Colonic mucosa (tissue), 4 donors: ENCODE results near the gene SIGLEC1. TPM values are rescaled to one million over a fixed set of nuclear protein-coding genes. Genes with fewer than 3 reads are reported as not detected.

ENCODE experiments used
- DNase-seq: peaks from one replicate; pipeline ENCODE4 v3.0.0-alpha.2; 2020
- H3K27ac ChIP-seq: fragments of 200-600 bp; one replicate; pipeline ENCODE4 v1.8.0; 2021
- H3K27me3 ChIP-seq: fragments of 200-600 bp; one replicate; pipeline ENCODE4 v1.8.0; 2021
- H3K36me3 ChIP-seq: fragments of 200-600 bp; one replicate; pipeline ENCODE4 v1.8.0; 2021
- H3K4me1 ChIP-seq: fragments of 200-600 bp; one replicate; pipeline ENCODE4 v1.8.0; 2021; ENCODE audit warnings: mild to moderate bottlenecking
- H3K4me3 ChIP-seq: fragments of 200-600 bp; one replicate; pipeline ENCODE4 v1.8.0; 2021
- H3K9ac ChIP-seq, 2 donors: one replicate each; pipeline ENCODE4 v1.7.0; 2013; ENCODE audit warnings: control low read depth in 2 of 2, low read depth in 2 of 2, low read length in 2 of 2
- H3K9me3 ChIP-seq: fragments of 200-600 bp; one replicate; pipeline ENCODE4 v1.8.0; 2021
- intact Hi-C: fragments of 100-400 bp; cut with DNase I; formaldehyde crosslinking; loops from one replicate; pipeline ENCODE4 v1.14.1; 2022
- total RNA-seq, 2 donors: library from RNA; stranded (reverse); fragmentation: NEBNext Ultra II Directional in 1 of 2; extraction: Animal tissue kit (Norgen Biotek cat#: 25700) in 1 of 2; gene quantifications; one replicate each; pipeline ENCODE4 v1.2.1, GENCODE V29; 2021
- TF ChIP-seq, protein P1 (sequence below): fragments of 200-600 bp; IDR thresholded peaks from one replicate; pipeline ENCODE4 v1.8.0; 2022; ENCODE audit warnings: antibody characterized with exemption, mild to moderate bottlenecking
- donor health status: healthy.
- donor health status: DM: no; HTN: no; CAD: no.
- donor health status: DM: no; HTN: no; CAD: no.

SIGLEC1 gene
- total RNA-seq, 2 donors from 2014 or later = 2.5 to 4.6 TPM

DNA sequence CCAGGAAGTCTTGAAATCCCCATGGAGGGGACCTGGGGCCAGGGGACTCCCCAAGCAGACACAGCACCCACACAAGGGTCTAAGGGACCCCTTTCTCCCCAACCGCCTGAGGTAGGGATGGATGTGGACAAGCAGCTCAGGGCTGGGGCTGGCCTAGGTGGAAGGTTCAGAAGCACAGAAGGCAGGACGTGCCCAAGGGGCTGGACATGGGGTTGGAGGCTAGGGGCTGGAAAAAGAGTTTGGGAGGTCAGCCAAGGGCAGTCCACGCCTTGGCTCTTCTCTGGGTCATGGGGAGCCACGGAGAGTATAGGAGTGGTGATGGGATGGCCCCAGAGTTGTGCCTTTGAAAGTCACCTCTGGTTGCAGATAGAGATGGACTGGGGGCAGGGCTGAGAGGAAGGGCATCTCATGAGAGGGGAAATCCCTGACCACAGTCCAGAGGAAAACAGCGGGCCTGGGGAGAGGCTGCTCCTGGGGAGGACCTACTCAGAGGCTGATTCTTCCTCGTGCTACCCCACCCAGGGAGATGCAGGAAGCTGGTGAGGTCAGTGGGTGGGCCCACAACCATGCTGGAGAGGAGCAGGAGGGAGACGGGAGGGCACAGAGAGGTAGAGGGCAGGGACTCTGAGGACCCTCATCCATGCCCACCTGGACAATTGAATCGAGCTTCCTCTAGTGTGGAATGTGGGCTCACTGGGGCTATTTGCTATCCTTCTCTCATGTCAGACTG lies 17.6 kb upstream of the SIGLEC1 start:
- Histone ChIP-seq H3K9me3 (no peaks in the 10 kb centered on the region), H3K4me1 (peaks cover 6% of the 10 kb centered on the region), H3K36me3 (no peaks in the 10 kb centered on the region), H3K27ac (no peak overlapping the region), H3K9ac (no peak overlapping the region), H3K27me3 (peaks cover 10% of the 10 kb centered on the region), H3K4me3 (no peak overlapping the region)
- DNase-seq = no peak
- intact Hi-C loops = no loop called here
- TF ChIP-seq, protein P1, sequence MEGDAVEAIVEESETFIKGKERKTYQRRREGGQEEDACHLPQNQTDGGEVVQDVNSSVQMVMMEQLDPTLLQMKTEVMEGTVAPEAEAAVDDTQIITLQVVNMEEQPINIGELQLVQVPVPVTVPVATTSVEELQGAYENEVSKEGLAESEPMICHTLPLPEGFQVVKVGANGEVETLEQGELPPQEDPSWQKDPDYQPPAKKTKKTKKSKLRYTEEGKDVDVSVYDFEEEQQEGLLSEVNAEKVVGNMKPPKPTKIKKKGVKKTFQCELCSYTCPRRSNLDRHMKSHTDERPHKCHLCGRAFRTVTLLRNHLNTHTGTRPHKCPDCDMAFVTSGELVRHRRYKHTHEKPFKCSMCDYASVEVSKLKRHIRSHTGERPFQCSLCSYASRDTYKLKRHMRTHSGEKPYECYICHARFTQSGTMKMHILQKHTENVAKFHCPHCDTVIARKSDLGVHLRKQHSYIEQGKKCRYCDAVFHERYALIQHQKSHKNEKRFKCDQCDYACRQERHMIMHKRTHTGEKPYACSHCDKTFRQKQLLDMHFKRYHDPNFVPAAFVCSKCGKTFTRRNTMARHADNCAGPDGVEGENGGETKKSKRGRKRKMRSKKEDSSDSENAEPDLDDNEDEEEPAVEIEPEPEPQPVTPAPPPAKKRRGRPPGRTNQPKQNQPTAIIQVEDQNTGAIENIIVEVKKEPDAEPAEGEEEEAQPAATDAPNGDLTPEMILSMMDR = no peak

DNA sequence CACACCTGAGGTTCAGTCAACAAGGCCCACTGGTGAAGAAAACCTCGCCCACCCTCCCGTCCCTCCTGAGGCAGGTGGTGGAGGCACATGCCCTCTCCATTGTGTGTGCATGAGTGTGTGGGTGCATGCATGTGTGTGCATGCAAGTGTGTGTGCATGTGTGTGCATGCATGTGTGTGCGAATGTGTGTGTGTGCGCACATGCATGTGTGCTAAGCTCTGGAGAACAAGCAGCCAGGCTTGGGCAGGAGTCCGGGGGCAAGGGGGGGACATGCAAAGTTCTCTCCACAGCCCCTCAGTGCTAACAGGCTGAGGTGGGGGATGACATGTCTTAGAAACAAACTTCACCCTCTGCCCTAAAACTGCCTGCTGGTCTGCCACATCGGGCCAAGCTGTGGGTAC lies 17.0 kb upstream of the SIGLEC1 start:
- Histone ChIP-seq H3K4me1 (peaks cover 6% of the 10 kb centered on the region), H3K9ac (no peak overlapping the region), H3K9me3 (no peaks in the 10 kb centered on the region), H3K27ac (no peak overlapping the region), H3K4me3 (no peak overlapping the region), H3K27me3 (peaks cover 10% of the 10 kb centered on the region), H3K36me3 (no peaks in the 10 kb centered on the region)
- DNase-seq = no peak
- intact Hi-C loops = no loop called here
- TF ChIP-seq, protein P1 = no peak

DNA sequence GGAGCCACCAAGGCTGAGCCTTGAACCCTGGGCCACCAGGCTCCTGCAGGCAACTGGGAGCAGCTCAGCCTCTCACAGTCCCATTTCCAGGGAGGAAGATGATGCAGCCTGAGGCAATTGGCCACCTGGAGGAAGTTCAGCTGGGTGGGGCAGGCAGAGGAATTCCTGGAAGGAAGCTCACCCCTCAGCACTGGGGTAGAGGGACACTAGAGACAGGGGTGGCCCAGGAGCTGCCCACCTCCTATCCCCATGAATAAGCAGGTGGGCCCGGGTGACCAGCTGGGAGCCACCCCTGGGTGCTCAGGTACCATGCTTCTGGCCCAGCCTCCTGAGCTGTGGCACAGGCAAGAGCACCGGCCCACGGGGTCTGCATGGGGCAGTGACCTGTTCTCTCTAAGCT lies 16.5 kb upstream of the SIGLEC1 start:
- TF ChIP-seq, protein P1 = no peak
- intact Hi-C loops = no loop called here
- no peak overlapping the region for H3K4me3 ChIP-seq
- DNase-seq = no peak
- no peaks in the 10 kb centered on the region for H3K9me3 ChIP-seq
- H3K4me1 ChIP-seq = peaks cover 1% of the 10 kb centered on the region
- H3K9ac ChIP-seq = no peak overlapping the region
- no peaks in the 10 kb centered on the region for H3K36me3 ChIP-seq
- no peak overlapping the region for H3K27ac ChIP-seq
- H3K27me3 ChIP-seq = peaks cover 10% of the 10 kb centered on the region

DNA sequence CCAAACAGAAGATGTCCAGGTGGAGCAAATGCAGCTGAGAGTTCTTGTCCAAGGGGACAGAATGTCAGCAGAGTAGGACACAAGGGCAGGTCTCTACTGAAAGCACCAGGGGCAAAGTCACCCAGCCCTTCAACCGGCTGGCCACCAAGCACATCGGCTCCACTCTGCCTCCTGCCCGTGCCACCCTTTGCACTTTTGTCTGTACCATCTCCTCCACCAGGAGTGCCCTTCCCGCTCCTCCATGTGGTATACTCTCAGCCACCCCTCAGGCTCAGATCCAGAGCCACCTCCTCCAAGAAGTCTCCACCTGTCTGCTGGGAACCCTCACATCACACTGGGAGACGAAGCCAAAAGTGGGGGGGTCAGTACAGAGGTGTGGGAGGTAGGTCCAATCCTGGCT lies 16.0 kb upstream of the SIGLEC1 start:
- no peak for DNase-seq
- Histone ChIP-seq H3K4me1 (no peaks in the 10 kb centered on the region), H3K27me3 (peaks cover 10% of the 10 kb centered on the region), H3K4me3 (no peak overlapping the region), H3K36me3 (no peaks in the 10 kb centered on the region), H3K9me3 (no peaks in the 10 kb centered on the region), H3K9ac (no peak overlapping the region), H3K27ac (no peak overlapping the region)
- TF ChIP-seq, protein P1 = no peak
- intact Hi-C loops = no loop called here

DNA sequence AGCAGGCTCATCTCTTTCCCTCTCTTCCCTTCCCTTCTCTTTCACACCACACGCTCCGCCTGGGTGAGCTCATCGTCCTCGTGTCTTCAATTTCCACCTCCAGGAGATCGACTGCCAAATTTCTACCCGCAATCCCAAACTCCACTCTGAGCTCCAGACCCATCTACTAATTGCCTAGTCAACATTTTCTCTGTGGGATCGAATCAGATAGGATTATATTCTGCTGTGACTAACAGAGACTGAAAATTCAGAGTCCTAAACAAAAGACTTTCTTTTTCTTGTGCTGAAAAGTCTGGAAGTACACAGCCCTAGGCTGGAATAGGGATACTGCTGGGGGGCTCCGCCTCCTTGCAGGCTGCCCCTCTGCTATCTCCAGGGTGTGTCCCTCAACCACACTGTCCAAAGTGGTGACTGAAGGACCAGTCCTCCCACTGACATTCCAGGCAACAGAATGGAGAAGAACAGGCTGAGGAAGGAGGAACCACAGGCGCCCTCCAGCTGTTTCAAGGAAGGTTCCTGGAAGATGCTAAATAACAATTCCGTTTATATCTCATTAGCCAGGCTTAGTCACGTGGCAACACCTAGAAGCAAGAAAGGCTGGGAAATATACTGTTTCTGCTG lies 15.1 kb upstream of the SIGLEC1 start:
- DNase-seq = no peak
- intact Hi-C loops = no loop called here
- Histone ChIP-seq H3K4me3 (no peak overlapping the region), H3K9me3 (no peaks in the 10 kb centered on the region), H3K27me3 (peaks cover 5% of the 10 kb centered on the region), H3K9ac (no peak overlapping the region), H3K27ac (peak overlapping the region; percentile 12), H3K4me1 (no peaks in the 10 kb centered on the region), H3K36me3 (no peaks in the 10 kb centered on the region)
- TF ChIP-seq, protein P1 = no peak
